Measurements from ENCODE around the gene ALDH1L1. TPM values are rescaled to one million over a fixed set of nuclear protein-coding genes. Genes with fewer than 3 reads are reported as not detected.
A peak's percentile ranks its signal among the peaks of the same experiment; 100 is the strongest.

ALDH1L1 gene
- total RNA-seq, 1 donor from 2014 or later = 36.1 TPM

DNA sequence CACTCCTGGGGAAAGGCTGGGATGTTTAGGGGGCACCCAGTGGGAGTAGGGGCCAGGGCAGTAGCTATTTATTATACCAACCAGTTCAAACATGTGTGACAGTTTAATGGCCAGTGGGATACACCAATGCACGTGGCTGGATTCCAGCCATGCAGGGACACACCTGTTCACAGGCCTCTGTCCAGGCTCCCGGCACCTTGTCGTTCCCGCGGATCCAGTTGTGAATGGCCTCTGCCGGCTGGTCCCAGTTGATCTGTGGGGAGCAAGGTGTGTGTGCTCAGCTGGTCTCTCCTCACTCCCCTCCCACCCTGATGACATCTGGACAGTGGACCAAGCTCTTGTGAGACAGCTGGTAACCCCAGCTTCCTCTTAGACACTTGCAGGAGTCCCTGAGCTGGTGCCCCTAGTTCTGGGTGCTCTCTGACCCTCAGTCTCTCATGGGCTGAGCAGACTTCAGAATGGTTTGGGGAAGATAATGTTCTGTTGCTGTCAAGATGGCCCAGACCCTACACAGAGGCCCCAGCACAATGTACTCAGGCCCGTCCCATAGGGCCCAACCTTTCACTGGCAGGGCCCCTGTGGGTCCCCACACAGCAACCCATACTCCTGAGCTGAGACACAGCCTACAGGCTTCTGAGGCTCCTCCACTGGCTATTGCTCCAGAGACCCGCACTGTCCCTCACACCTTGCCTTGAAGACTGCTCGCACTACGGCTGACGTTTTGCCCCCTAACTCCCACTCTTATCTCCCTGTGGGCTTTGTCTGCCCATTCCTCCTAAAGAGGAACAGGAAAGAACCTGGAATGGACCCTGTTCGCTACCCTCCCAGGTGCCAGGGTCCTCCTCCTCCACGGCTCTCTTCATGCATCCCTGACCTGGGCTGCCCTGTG lies 25.8 kb downstream of the ALDH1L1 start:
- Histone ChIP-seq H3K9me3 (no peaks in the 10 kb centered on the region), H3K4me1 (no peaks in the 10 kb centered on the region), H3K27me3 (no peaks in the 10 kb centered on the region), H3K4me3 (no peak overlapping the region), H3K36me3 (peaks cover 16 to 68% of the 10 kb centered on the region in 2 donors), H3K27ac (no peak overlapping the region)
- intact Hi-C loops (cut with DNase I) = no loop called here
- TF ChIP-seq, protein P1, sequence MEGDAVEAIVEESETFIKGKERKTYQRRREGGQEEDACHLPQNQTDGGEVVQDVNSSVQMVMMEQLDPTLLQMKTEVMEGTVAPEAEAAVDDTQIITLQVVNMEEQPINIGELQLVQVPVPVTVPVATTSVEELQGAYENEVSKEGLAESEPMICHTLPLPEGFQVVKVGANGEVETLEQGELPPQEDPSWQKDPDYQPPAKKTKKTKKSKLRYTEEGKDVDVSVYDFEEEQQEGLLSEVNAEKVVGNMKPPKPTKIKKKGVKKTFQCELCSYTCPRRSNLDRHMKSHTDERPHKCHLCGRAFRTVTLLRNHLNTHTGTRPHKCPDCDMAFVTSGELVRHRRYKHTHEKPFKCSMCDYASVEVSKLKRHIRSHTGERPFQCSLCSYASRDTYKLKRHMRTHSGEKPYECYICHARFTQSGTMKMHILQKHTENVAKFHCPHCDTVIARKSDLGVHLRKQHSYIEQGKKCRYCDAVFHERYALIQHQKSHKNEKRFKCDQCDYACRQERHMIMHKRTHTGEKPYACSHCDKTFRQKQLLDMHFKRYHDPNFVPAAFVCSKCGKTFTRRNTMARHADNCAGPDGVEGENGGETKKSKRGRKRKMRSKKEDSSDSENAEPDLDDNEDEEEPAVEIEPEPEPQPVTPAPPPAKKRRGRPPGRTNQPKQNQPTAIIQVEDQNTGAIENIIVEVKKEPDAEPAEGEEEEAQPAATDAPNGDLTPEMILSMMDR (IDR thresholded peaks at IDR 0.05) = no peak
- no peak for DNase-seq (ENCODE audit: low spot score in 2 of 2)

DNA sequence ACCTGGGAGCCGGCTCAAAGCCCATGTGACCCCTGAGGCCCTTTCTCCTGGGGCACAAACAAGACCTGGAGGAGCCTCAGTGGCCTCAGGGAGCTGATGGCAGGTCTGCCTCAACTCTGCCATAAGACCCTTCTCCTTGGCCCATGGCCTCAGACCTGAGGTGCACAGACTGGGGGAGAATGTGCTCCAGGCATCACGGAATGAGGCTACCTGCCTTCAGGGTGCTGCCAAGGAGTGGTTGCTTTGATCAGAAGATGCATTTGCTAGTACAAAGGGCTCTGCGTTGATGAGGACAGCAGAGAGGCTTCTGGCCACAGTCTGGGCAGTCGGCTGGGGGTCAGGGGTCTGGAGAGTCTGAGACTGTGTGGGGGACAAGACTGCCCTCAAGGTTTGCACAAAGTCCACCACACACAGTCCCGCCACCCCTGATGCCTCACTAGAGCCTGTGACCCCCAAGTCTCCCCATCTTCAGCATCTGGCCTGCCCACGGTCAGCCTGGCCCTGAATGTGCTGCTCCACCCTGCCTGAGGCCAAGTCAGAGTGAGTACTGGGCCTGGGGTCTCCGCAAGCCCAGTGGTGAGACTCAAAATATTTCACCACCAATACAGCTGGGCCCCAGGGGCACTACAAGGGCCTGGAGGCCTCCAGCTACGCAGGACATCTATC lies 26.6 kb downstream of the ALDH1L1 start:
- no peaks in the 10 kb centered on the region for H3K4me1 ChIP-seq

DNA sequence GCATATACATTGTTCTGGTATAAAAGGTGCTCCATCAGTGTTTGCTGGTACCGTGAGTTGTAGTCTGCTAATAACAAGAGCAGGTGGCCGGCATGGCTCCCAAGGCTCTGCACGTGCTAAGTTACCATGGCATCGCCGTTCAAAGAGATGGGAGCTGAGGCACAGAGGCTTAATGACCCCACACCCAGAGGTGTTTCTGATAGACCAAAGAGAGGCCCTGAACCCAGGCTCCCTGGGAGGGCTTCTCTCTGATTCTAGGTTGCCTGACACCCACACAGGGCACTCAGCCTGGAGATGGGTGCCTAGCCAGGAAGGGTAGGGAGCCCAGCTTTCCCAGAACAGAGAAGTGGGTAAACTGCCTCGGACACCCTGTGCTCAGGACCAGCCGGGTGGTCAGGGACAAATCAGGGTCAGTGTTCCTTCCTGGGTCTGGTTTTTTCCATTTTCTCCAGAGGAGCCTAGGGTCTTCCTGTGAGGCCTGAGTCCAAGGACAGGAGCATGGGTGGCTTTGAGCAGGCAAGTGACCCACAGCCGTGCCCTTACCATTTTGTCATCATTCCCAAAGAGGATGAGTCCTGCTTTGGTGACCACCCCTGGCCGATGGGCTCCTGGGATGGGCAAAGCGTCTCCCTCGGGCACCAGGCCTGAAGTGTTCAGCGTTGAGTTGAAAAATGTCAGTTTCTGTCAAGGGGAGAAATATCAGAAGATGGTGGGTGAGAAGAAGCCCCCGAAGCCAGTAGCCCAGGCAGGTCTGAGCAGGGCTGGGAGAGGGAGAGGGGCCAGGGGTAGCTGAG lies 27.3 kb downstream of the ALDH1L1 start:
- Histone ChIP-seq H3K9me3 (no peaks in the 10 kb centered on the region), H3K4me3 (no peak overlapping the region), H3K27ac (no peak overlapping the region), H3K4me1 (no peaks in the 10 kb centered on the region), H3K36me3 (peaks cover 12 to 71% of the 10 kb centered on the region in 2 donors), H3K27me3 (no peaks in the 10 kb centered on the region)
- DNase-seq (ENCODE audit: low spot score in 2 of 2) = no peak
- TF ChIP-seq, protein P1 (IDR thresholded peaks at IDR 0.05) = no peak
- intact Hi-C loops (cut with DNase I) = no loop called here

More for the DNA sequence above, 26.6 kb downstream of the ALDH1L1 start:
- H3K27me3 ChIP-seq = no peaks in the 10 kb centered on the region
- TF ChIP-seq, protein P1 (IDR thresholded peaks at IDR 0.05) = no peak
- peaks cover 12 to 73% of the 10 kb centered on the region in 2 donors for H3K36me3 ChIP-seq
- intact Hi-C loops (cut with DNase I) = no loop called here
- no peak overlapping the region for H3K27ac ChIP-seq
- no peaks in the 10 kb centered on the region for H3K9me3 ChIP-seq
- H3K4me3 ChIP-seq = no peak overlapping the region
- DNase-seq (ENCODE audit: low spot score in 2 of 2) = no peak

DNA sequence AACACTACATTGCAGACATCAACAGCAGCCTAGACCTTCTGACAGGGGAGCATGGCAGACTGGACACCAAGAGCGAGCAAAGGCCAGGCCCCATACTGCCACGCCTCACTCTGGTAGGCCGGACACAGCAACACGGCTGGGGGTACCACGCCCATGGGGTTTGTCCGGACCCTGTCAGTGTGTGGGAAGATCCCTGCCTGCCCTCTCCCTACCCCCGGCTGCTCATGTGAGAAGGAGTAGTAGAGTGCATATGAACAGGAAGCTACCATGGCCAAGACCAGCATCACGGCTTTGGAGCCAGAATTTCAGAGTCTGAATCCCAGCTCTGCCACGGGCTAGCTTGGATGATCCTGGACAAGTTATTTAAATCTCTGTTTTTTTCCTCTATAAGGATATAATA lies 27.9 kb downstream of the ALDH1L1 start:
- intact Hi-C loops (cut with DNase I) = no loop called here
- peaks cover 11 to 68% of the 10 kb centered on the region in 2 donors for H3K36me3 ChIP-seq
- no peak overlapping the region for H3K27ac ChIP-seq
- TF ChIP-seq, protein P1 (IDR thresholded peaks at IDR 0.05) = no peak
- H3K4me1 ChIP-seq = no peaks in the 10 kb centered on the region
- no peak overlapping the region for H3K4me3 ChIP-seq
- H3K27me3 ChIP-seq = no peaks in the 10 kb centered on the region
- DNase-seq (ENCODE audit: low spot score in 2 of 2) = no peak
- no peaks in the 10 kb centered on the region for H3K9me3 ChIP-seq

DNA sequence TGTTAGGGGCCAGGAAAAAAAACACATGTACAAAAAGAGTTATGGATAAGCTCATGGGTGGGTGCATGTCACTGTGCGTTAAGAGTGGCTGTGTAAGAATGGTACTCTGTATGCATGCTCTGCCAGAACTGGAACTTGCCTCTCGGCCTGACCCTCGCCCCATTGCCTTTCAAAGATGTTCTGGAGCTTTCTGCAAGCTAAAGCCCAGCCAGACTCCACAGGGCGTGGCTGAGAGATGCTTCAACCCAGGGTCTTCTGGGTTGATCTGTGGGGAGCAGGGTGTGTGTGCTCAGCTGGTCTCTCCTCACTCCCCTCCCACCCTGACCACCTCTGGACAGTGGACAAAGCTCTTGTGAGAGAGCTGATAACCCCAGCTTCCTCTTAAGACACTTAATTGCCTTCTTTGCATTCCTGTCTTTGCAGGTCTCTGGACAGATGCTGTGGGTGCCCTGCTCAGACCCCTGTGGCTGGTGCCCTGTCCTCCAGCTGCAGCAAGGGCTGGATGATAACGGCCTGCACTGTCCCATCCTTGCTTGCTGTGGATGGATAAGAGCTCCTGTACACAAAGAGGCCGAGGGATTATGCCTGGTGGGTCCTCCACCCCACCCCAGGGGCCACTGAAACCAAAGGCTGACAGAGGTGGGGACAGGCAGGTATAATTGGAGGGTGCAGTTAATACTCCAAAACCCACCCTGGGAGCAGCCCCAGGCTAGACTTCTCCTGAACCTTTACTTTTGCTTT lies 28.7 kb downstream of the ALDH1L1 start:
- no peaks in the 10 kb centered on the region for H3K27me3 ChIP-seq
- peak in 1 of 2 donors; percentile 50 for DNase-seq (ENCODE audit: low spot score in 2 of 2)
- H3K9me3 ChIP-seq = no peaks in the 10 kb centered on the region
- H3K4me1 ChIP-seq = no peaks in the 10 kb centered on the region
- intact Hi-C loops (cut with DNase I) = no loop called here
- peaks cover 8 to 63% of the 10 kb centered on the region in 2 donors for H3K36me3 ChIP-seq
- TF ChIP-seq, protein P1 (IDR thresholded peaks at IDR 0.05) = no peak
- no peak overlapping the region for H3K4me3 ChIP-seq
- no peak overlapping the region for H3K27ac ChIP-seq

All from ascending aorta (tissue), 2 donors.